H1 (cell line): Measurements from ENCODE around the gene GNG12. TPM values are rescaled to one million over a fixed set of nuclear protein-coding genes. Genes with fewer than 3 reads are reported as not detected.

Source experiments
- CTCF ChIA-PET: fragments of 300-600 bp; sonication (Branson Sonifier 250); formaldehyde crosslinking; loops from one replicate; lab custom pipeline; 2021; ENCODE audit not compliant: partially characterized antibody; lab: Charles Lee
- POLR2A ChIA-PET: fragments of 300-600 bp; sonication (Branson Sonifier 250); formaldehyde crosslinking; loops from one replicate; lab custom pipeline; 2021; ENCODE audit warnings: inconsistent platforms; ENCODE audit not compliant: partially characterized antibody; lab: Charles Lee
- DNase-seq, 2 experiments: peaks; one replicate each; pipeline versions ENCODE4 v3.0.0 to v3.0.0-alpha.2; 2010 to 2022; ENCODE audit warnings: low spot score in 2 of 2, low read depth in 1 of 2, mixed read lengths in 1 of 2
- FAIRE-seq: peaks from 2 replicates; lab custom pipeline; 2011; peaks lifted over from hg19 to GRCh38; lab: Jason Lieb, UNC
- H2AFZ ChIP-seq: 2 replicates; pipeline ENCODE4 v1.8.1; 2012; ENCODE audit warnings: low read length, inconsistent platforms
- H2AK5ac ChIP-seq: 2 replicates; pipeline ENCODE4 v1.6.1; 2013; ENCODE audit warnings: low read depth, low read length
- H2BK120ac ChIP-seq: replicated peaks from 2 replicates; pipeline ENCODE3; 2013; ENCODE audit warnings: low read depth, low read length, inconsistent platforms
- H2BK12ac ChIP-seq: 2 replicates; pipeline ENCODE4 v1.6.1; 2013; ENCODE audit warnings: low read depth, low read length
- H2BK15ac ChIP-seq: 2 replicates; pipeline ENCODE4 v1.6.1; 2013; ENCODE audit warnings: low read length
- H2BK20ac ChIP-seq: 2 replicates; pipeline ENCODE4 v1.6.1; 2013; ENCODE audit warnings: low read length
- H2BK5ac ChIP-seq: 2 replicates; pipeline ENCODE4 v1.6.1; 2013; ENCODE audit warnings: low read depth, low read length
- H3K14ac ChIP-seq: 2 replicates; pipeline ENCODE4 v1.6.1; 2013; ENCODE audit warnings: inconsistent platforms; ENCODE audit not compliant: insufficient read length
- H3K18ac ChIP-seq: 2 replicates; pipeline ENCODE4 v1.6.1; 2013; ENCODE audit warnings: low read length; ENCODE audit errors: extremely low read depth
- H3K23ac ChIP-seq: 2 replicates; pipeline ENCODE4 v1.6.1; 2013; ENCODE audit warnings: inconsistent platforms; ENCODE audit not compliant: insufficient read length
- H3K23me2 ChIP-seq: 2 replicates; pipeline ENCODE4 v1.6.1; 2013; ENCODE audit warnings: low read depth, low read length
- H3K27ac ChIP-seq: 2 replicates; pipeline ENCODE4 v1.6.1; 2011; ENCODE audit warnings: low read depth, low read length, inconsistent platforms
- H3K27me3 ChIP-seq, 4 experiments: replicated peaks in 1 of 4; 1 replicate in 1 of 4; 2 replicates in 3 of 4; pipeline versions ENCODE4 v1.6.1 to v1.8.1; 2011 to 2013; ENCODE audit warnings: low read length in 3 of 4, mild to moderate bottlenecking in 3 of 4, inconsistent platforms in 2 of 4, mixed read lengths in 2 of 4, moderate library complexity in 1 of 4; ENCODE audit not compliant: control insufficient read depth in 3 of 4, insufficient read depth in 3 of 4; ENCODE audit errors: extremely low read depth in 1 of 4
- H3K36me3 ChIP-seq, 4 experiments: 2 replicates each; pipeline versions ENCODE4 v1.6.1 to v1.8.1; 2011 to 2013; ENCODE audit warnings: mild to moderate bottlenecking in 4 of 4, low read length in 3 of 4, moderate library complexity in 2 of 4, control low read depth in 1 of 4, inconsistent platforms in 1 of 4; ENCODE audit not compliant: insufficient read depth in 4 of 4, control insufficient read depth in 2 of 4
- H3K4ac ChIP-seq: replicated peaks from 2 replicates; pipeline ENCODE3; 2013; ENCODE audit warnings: low read length, low read depth, mixed read lengths, inconsistent platforms; ENCODE audit not compliant: insufficient read length
- H3K4me1 ChIP-seq, 4 experiments: replicated peaks in 1 of 4; 1 replicate in 1 of 4; 2 replicates in 3 of 4; pipeline versions ENCODE4 v1.6.1 to v1.8.1; 2011 to 2013; ENCODE audit warnings: low read length in 3 of 4, inconsistent platforms in 2 of 4, mixed read lengths in 1 of 4; ENCODE audit not compliant: insufficient read depth in 4 of 4, control insufficient read depth in 3 of 4
- H3K4me2 ChIP-seq, 2 experiments: 2 replicates each; pipeline versions ENCODE4 v1.6.1 to v1.8.1; 2011 to 2013; ENCODE audit warnings: low read depth in 2 of 2, low read length in 2 of 2, control low read depth in 1 of 2, inconsistent platforms in 1 of 2, mild to moderate bottlenecking in 1 of 2; ENCODE audit not compliant: insufficient read depth in 1 of 2
- H3K4me3 ChIP-seq, 4 experiments: fragments of 200-600, 300-600 bp in 1 of 4; sonication (generic), shearing (Covaris generic), sonication (Bioruptor Twin) in 1 of 4; 2 replicates each; pipeline versions ENCODE4 v1.5.1 to v1.8.1; 2011 to 2016; ENCODE audit warnings: low read length in 4 of 4, low read depth in 3 of 4, control low read depth in 2 of 4, inconsistent platforms in 2 of 4, mild to moderate bottlenecking in 2 of 4, mixed read lengths in 1 of 4, moderate library complexity in 1 of 4; ENCODE audit not compliant: insufficient read depth in 2 of 4; ENCODE audit errors: extremely low read depth in 1 of 4
- H3K56ac ChIP-seq: replicated peaks from 2 replicates; pipeline ENCODE3; 2013; ENCODE audit warnings: low read depth, mild to moderate bottlenecking, mixed read lengths, low read length, inconsistent platforms; ENCODE audit not compliant: insufficient read length
- H3K79me1 ChIP-seq: 2 replicates; pipeline ENCODE4 v1.6.1; 2013; ENCODE audit warnings: low read depth, low read length, control low read depth
- H3K79me2 ChIP-seq, 2 experiments: 2 replicates each; pipeline versions ENCODE4 v1.6.1 to v1.8.1; 2012 to 2013; ENCODE audit warnings: low read length in 2 of 2, mild to moderate bottlenecking in 2 of 2, inconsistent platforms in 1 of 2; ENCODE audit not compliant: insufficient read depth in 2 of 2, control insufficient read depth in 1 of 2
- H3K9ac ChIP-seq, 4 experiments: replicated peaks in 1 of 4; 1 replicate in 1 of 4; 2 replicates in 3 of 4; pipeline versions ENCODE4 v1.6.1 to v1.8.1; 2011 to 2013; ENCODE audit warnings: low read depth in 3 of 4, low read length in 3 of 4, control low read depth in 2 of 4, mild to moderate bottlenecking in 2 of 4, moderate library complexity in 2 of 4, inconsistent platforms in 1 of 4; ENCODE audit errors: extremely low read depth in 1 of 4
- H3K9me3 ChIP-seq, 2 experiments: 2 replicates each; pipeline versions ENCODE4 v1.6.1 to v1.8.1; 2012 to 2013; ENCODE audit warnings: mild to moderate bottlenecking in 2 of 2, moderate library complexity in 2 of 2, control low read depth in 1 of 2, inconsistent platforms in 1 of 2, low read depth in 1 of 2, low read length in 1 of 2, mixed read lengths in 1 of 2; ENCODE audit not compliant: insufficient read depth in 2 of 2
- H4K20me1 ChIP-seq, 2 experiments: replicated peaks in 1 of 2; 2 replicates each; pipeline versions ENCODE3 to v1.8.1; 2011 to 2013; ENCODE audit warnings: inconsistent platforms in 2 of 2, low read length in 2 of 2, mild to moderate bottlenecking in 1 of 2; ENCODE audit not compliant: insufficient read depth in 2 of 2, control insufficient read depth in 1 of 2
- H4K5ac ChIP-seq: 2 replicates; pipeline ENCODE4 v1.6.1; 2013; ENCODE audit warnings: low read length, low read depth, mixed read lengths, inconsistent platforms; ENCODE audit not compliant: insufficient read length
- H4K8ac ChIP-seq: 2 replicates; pipeline ENCODE4 v1.8.0; 2013; ENCODE audit warnings: mild to moderate bottlenecking, moderate library complexity, low read length, inconsistent platforms; ENCODE audit not compliant: insufficient read depth; ENCODE audit errors: extremely low read depth
- H4K91ac ChIP-seq: replicated peaks from 2 replicates; pipeline ENCODE3; 2013; ENCODE audit warnings: low read length, mixed read lengths, inconsistent platforms; ENCODE audit not compliant: insufficient read length
- JUND ChIP-seq: IDR thresholded peaks from 2 replicates; pipeline ENCODE4 v1.6.1; 2011; ENCODE audit warnings: mild to moderate bottlenecking, improper control_type of control experiment, low read length
- PHF8 ChIP-seq: fragments of 200-600 bp; sonication (generic); conservative IDR thresholded peaks from 2 replicates; pipeline ENCODE4 v1.7.1; 2012; ENCODE audit warnings: low read depth, mild to moderate bottlenecking, inconsistent platforms, low read length, moderate library complexity
- RAD21 ChIP-seq, 2 experiments: IDR thresholded peaks in 1 of 2; conservative IDR thresholded peaks in 1 of 2; 2 replicates each; pipeline ENCODE4 v1.6.1; 2011; ENCODE audit warnings: low read depth in 2 of 2, low read length in 2 of 2, improper control_type of control experiment in 1 of 2, inconsistent platforms in 1 of 2, mild to moderate bottlenecking in 1 of 2, moderate library complexity in 1 of 2
- WGBS, 2 experiments: shearing (Covaris generic) in 1 of 2; methylation state at CpG; one replicate each; pipeline versions ENCODE4 v1.1.6 to v1.1.7; 2013 to 2015; ENCODE audit warnings: low lambda C conversion rate in 2 of 2, mixed read lengths in 2 of 2, inconsistent platforms in 1 of 2, low coverage in 1 of 2, missing lambda C conversion rate in 1 of 2; ENCODE audit not compliant: insufficient replicate concordance in 2 of 2, insufficient coverage in 1 of 2, insufficient read length in 1 of 2; ENCODE audit errors: extremely low coverage in 1 of 2, missing lambda C conversion rate in 1 of 2; 5-methylcytosine and 5-hydroxymethylcytosine counted together
- polyA plus RNA-seq, 7 experiments: library from polyadenylated mRNA; depleted of rRNA in 3 of 7; stranded (reverse) in 5 of 7; unstranded in 2 of 7; fragments of >200 nt in 5 of 7; fragments of 200-250 nt in 2 of 7; gene quantifications; 1 replicate in 5 of 7; 2 replicates in 1 of 7; 4 replicates in 1 of 7; pipeline versions ENCODE4 v1.2.1 to v1.2.3, GENCODE V29; 2011 to 2013; ENCODE audit warnings: missing spikeins in 2 of 7, mixed read lengths in 2 of 7
- total RNA-seq: library from RNA; stranded (reverse); fragmentation: NEBNext Ultra II Directional; extraction: Animal tissue kit (Norgen Biotek cat#: 25700); gene quantifications from 2 replicates; pipeline ENCODE4 v1.2.1, GENCODE V29; 2021
- TF ChIP-seq, protein P1 (sequence below), 3 experiments: IDR thresholded peaks; 1 replicate in 2 of 3; 2 replicates in 1 of 3; pipeline versions ENCODE4 v1.5.1 to v1.6.1; 2011; ENCODE audit warnings: low read length in 3 of 3, mild to moderate bottlenecking in 3 of 3, inconsistent platforms in 2 of 3, low read depth in 1 of 3, moderate library complexity in 1 of 3; ENCODE audit not compliant: insufficient read depth in 1 of 3; ENCODE audit errors: control extremely low read depth in 1 of 3

Gene GNG12
- total and polyA plus RNA-seq, 2 of the 8 experiments (the other 6 are each of a cell fraction or from before 2014, with no cell fraction given): 11.4 to 35.8 TPM

DNA sequence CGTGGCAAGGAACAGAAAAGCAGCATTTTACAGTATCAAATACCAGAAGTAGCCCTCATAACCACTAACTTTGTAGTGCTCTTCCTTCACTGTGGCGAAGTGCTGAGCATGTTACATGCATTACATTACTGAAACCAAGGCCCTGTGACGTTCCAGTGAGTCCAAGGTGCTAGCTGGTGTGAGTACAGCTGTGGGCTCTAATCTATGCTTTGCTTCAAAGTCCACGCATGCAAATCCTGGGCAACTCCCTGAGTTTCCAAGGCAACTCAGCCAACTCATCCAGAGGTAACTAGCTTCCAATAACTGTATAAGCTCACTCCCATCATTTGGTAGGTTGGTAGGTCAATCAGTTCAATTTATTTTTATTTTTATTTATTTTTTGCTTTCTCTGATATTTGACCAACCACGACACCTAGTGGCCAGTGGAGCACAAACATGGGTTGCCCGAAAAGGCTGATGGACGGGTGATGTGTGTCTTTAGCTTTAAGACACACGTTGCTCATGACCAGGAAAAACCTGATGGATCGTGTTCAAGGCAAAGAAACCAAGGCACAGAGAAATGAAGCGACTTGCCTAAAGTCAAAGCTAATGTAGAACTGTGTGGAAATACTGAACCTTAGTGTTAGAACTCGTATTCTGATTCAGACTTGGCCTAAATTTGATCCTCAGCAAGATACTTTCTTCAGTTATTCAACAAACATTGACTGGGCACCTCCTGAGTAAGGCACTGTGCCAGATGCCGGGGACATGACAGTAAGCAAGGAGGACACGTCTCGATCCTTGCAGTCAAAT is 73.0 kb downstream of the GNG12 start:
- Histone ChIP-seq H4K8ac (no peak overlapping the region), H2BK5ac (no peak overlapping the region), H3K79me1 (no peaks in the 10 kb centered on the region), H4K5ac (no peak overlapping the region), H3K4ac (no peak overlapping the region), H3K18ac (no peak overlapping the region), H3K27me3 (no peaks in the 10 kb centered on the region; a peak in 1 of 7 replicates), H3K36me3 (no peaks in the 10 kb centered on the region), H3K27ac (no peak overlapping the region), H4K20me1 (no peaks in the 10 kb centered on the region), H3K4me1 (no peaks in the 10 kb centered on the region), H3K9me3 (no peaks in the 10 kb centered on the region), H3K9ac (no peak overlapping the region), H4K91ac (no peak overlapping the region), H3K14ac (no peak overlapping the region), H2AFZ (no peak overlapping the region), H3K56ac (no peak overlapping the region), H2BK15ac (no peak overlapping the region), H2BK12ac (no peak overlapping the region), H3K4me3 (no peak overlapping the region), H3K23me2 (no peaks in the 10 kb centered on the region), H3K4me2 (no peak overlapping the region), H2BK120ac (no peak overlapping the region), H2BK20ac (no peak overlapping the region), H3K79me2 (no peaks in the 10 kb centered on the region), H3K23ac (no peak overlapping the region), H2AK5ac (no peak overlapping the region)
- POLR2A ChIA-PET: interaction anchor here (0.6 to 0.9 kb wide), 3 partner anchors 74 to 221 kb away, joined by 3 read pairs; partner anchors contain the start of gene GADD45A
- no peak for TF ChIP-seq PHF8
- TF ChIP-seq JUND: no peak
- peak; percentile 88 for TF ChIP-seq RAD21 (IDR thresholded peaks at IDR 0.05 in 1 of 2, conservative IDR thresholded peaks at IDR 0.05 in 1 of 2; ENCODE audit: low read depth in 2 of 2, low read length in 2 of 2)
- TF ChIP-seq, protein P1, sequence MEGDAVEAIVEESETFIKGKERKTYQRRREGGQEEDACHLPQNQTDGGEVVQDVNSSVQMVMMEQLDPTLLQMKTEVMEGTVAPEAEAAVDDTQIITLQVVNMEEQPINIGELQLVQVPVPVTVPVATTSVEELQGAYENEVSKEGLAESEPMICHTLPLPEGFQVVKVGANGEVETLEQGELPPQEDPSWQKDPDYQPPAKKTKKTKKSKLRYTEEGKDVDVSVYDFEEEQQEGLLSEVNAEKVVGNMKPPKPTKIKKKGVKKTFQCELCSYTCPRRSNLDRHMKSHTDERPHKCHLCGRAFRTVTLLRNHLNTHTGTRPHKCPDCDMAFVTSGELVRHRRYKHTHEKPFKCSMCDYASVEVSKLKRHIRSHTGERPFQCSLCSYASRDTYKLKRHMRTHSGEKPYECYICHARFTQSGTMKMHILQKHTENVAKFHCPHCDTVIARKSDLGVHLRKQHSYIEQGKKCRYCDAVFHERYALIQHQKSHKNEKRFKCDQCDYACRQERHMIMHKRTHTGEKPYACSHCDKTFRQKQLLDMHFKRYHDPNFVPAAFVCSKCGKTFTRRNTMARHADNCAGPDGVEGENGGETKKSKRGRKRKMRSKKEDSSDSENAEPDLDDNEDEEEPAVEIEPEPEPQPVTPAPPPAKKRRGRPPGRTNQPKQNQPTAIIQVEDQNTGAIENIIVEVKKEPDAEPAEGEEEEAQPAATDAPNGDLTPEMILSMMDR (IDR thresholded peaks at IDR 0.05; ENCODE audit: control extremely low read depth in 1 of 3, insufficient read depth in 1 of 3, low read depth in 1 of 3, low read length in 3 of 3): peak; percentile 59 to 84 (median 61)
- no peak for FAIRE-seq
- 50% methylated on average over 14 of the region's 14 CpGs; no CpG with 5 or more reads in 1 of the 2 experiments for WGBS, 2 experiments
- DNase-seq: peak in 1 of 2 experiments; percentile 74
- CTCF ChIA-PET: interaction anchor here (0.6 to 12.6 kb wide), 81 partner anchors 9 to 545 kb away, joined by 3 to 161 read pairs (median 4); partner anchors contain the start of gene GADD45A
